ENCODE results near the gene SVIL.
A peak's percentile ranks its signal among the peaks of the same experiment; 100 is the strongest.
"Not testable (repeated sequence)": the region's sequence is repeated elsewhere in the genome, so short reads cannot be mapped to it uniquely, and the experiment has no call there.

The SVIL gene

GRCh38 chr10:29451946-29452345, 182.8 kb downstream of the SVIL start:
- H3K4me3 ChIP-seq (ENCODE audit: low read depth, low read length), result no peak overlapping the region
- no peak for TF ChIP-seq CTCF (IDR thresholded peaks at IDR 0.05; ENCODE audit: low read depth, low read length)

- TF ChIP-seq CTCF (IDR thresholded peaks at IDR 0.05; ENCODE audit: low read depth, low read length), result no peak
- no peak overlapping the region for H3K4me3 ChIP-seq (ENCODE audit: low read depth, low read length)
These were observed 184.4 kb downstream of the SVIL start for GRCh38 chr10:29450405-29450804.

GRCh38 chr10:29448756-29449592, 185.8 kb downstream of the SVIL start:
- peak; percentile 58 for TF ChIP-seq CTCF (IDR thresholded peaks at IDR 0.05; ENCODE audit: low read depth, low read length)
- H3K4me3 ChIP-seq (ENCODE audit: low read depth, low read length), result not testable (repeated sequence)

GRCh38 chr10:29448125-29448524, 186.6 kb downstream of the SVIL start:
- no peak overlapping the region for H3K4me3 ChIP-seq (ENCODE audit: low read depth, low read length)
- no peak for TF ChIP-seq CTCF (IDR thresholded peaks at IDR 0.05; ENCODE audit: low read depth, low read length)

GRCh38 chr10:29446327-29446726, 188.4 kb downstream of the SVIL start:
- H3K4me3 ChIP-seq (ENCODE audit: low read depth, low read length), result no peak overlapping the region
- TF ChIP-seq CTCF (IDR thresholded peaks at IDR 0.05; ENCODE audit: low read depth, low read length), result no peak

GRCh38 chr10:29443745-29444523, 190.8 kb downstream of the SVIL start:
- TF ChIP-seq CTCF (IDR thresholded peaks at IDR 0.05; ENCODE audit: low read depth, low read length), result no peak
- no peak overlapping the region for H3K4me3 ChIP-seq (ENCODE audit: low read depth, low read length)

GRCh38 chr10:29440981-29441380, 193.8 kb downstream of the SVIL start:
- H3K4me3 ChIP-seq (ENCODE audit: low read depth, low read length), result no peak overlapping the region
- TF ChIP-seq CTCF (IDR thresholded peaks at IDR 0.05; ENCODE audit: low read depth, low read length), result no peak

- H3K4me3 ChIP-seq (ENCODE audit: low read depth, low read length), result not testable (repeated sequence)
These were observed 195.8 kb downstream of the SVIL start for GRCh38 chr10:29439005-29439404.

Measured in WI38 (cell line).